K562 (cell line): ENCODE measurements around the gene SLC49A4. TPM values are rescaled to one million over a fixed set of nuclear protein-coding genes. Genes with fewer than 3 reads are reported as not detected.

Source experiments
- ATAC-seq: fragments of 200-7000 bp; cut with Tn5 transposase; 3 replicates; pipeline ENCODE4 v1.9.1; 2020; ENCODE audit warnings: moderate library complexity
- BruUV-seq: library from RNA; stranded (reverse); fragments of 400-500 nt; replicated peaks from 2 replicates; lab custom pipeline; 2021; lab: Mats Ljungman, UMichigan
- CTCF ChIA-PET: fragments of 300-600 bp; formaldehyde crosslinking; extraction: SDS; loops from one replicate; lab custom pipeline; 2021; ENCODE audit warnings: low intra/inter-chr PET ratio; lab: Yijun Ruan, JAX
- POLR2A ChIA-PET: fragments of 300-600, 350-650 bp; sonication (Branson Sonifier 250); formaldehyde crosslinking; extraction: SDS; loops from one replicate; lab custom pipeline; 2021; ENCODE audit warnings: antibody characterized with exemption, inconsistent platforms; lab: Yijun Ruan, JAX
- DNase-seq, 4 experiments: peaks; one replicate each; pipeline versions ENCODE4 v3.0.0 to v3.0.0-alpha.2; 2011 to 2018; ENCODE audit warnings: low spot score in 3 of 4, mixed read lengths in 3 of 4; ENCODE audit errors: extremely low read depth in 1 of 4
- FAIRE-seq: peaks from 2 replicates; lab custom pipeline; 2011; peaks lifted over from hg19 to GRCh38; lab: Jason Lieb, UNC
- H2AFZ ChIP-seq: 2 replicates; pipeline ENCODE4 v1.6.0; 2011; ENCODE audit warnings: low read depth, low read length, control low read depth, inconsistent platforms
- H3K27ac ChIP-seq: fragments of 200-600 bp; 3 replicates; pipeline ENCODE4 v1.8.0; 2011; ENCODE audit warnings: low read depth, mild to moderate bottlenecking, control low read depth, inconsistent platforms, low read length, moderate library complexity, mixed read lengths; ENCODE audit errors: extremely low read depth
- H3K27me3 ChIP-seq, 2 experiments: fragments of 300-600 bp in 1 of 2; 2 replicates in 1 of 2; 3 replicates in 1 of 2; pipeline versions ENCODE4 v1.6.0 to v1.8.0; 2011; ENCODE audit warnings: inconsistent platforms in 2 of 2, low read length in 2 of 2, mild to moderate bottlenecking in 1 of 2, mixed read lengths in 1 of 2, moderate library complexity in 1 of 2; ENCODE audit not compliant: control insufficient read depth in 2 of 2, insufficient read depth in 2 of 2
- H3K36me3 ChIP-seq: fragments of 300-600 bp; 3 replicates; pipeline ENCODE4 v1.8.0; 2011; ENCODE audit warnings: mild to moderate bottlenecking, low read length, inconsistent platforms; ENCODE audit not compliant: control insufficient read depth, insufficient read depth
- H3K4me1 ChIP-seq, 2 experiments: fragments of 200-600 bp in 1 of 2; replicated peaks in 1 of 2; 2 replicates in 1 of 2; 3 replicates in 1 of 2; pipeline versions ENCODE4 v1.5.1 to v1.8.0; 2011; ENCODE audit warnings: inconsistent platforms in 2 of 2, low read length in 2 of 2, mild to moderate bottlenecking in 1 of 2, mixed read lengths in 1 of 2, moderate library complexity in 1 of 2; ENCODE audit not compliant: control insufficient read depth in 2 of 2, insufficient read depth in 2 of 2
- H3K4me2 ChIP-seq: 2 replicates; pipeline ENCODE4 v1.6.1; 2011; ENCODE audit warnings: low read length, control low read depth, inconsistent platforms, mixed read lengths; ENCODE audit not compliant: insufficient read depth
- H3K4me3 ChIP-seq: fragments of 200-600 bp; sonication (generic), shearing (Covaris generic); 2 replicates; pipeline ENCODE4 v1.5.1; 2016; ENCODE audit warnings: control low read depth, inconsistent platforms
- H3K79me2 ChIP-seq: fragments of 200-600 bp; 3 replicates; pipeline ENCODE4 v1.8.0; 2011; ENCODE audit warnings: low read length, inconsistent platforms; ENCODE audit not compliant: control insufficient read depth, insufficient read depth
- H3K9ac ChIP-seq, 2 experiments: 2 replicates each; pipeline versions ENCODE4 v1.6.0 to v1.6.1; 2011; ENCODE audit warnings: low read depth in 2 of 2, low read length in 2 of 2, control low read depth in 1 of 2, inconsistent platforms in 1 of 2, mild to moderate bottlenecking in 1 of 2, mixed read lengths in 1 of 2; ENCODE audit not compliant: insufficient read depth in 1 of 2
- H3K9me1 ChIP-seq: one replicate; pipeline ENCODE4 v1.6.0; 2011; ENCODE audit warnings: inconsistent platforms, mild to moderate bottlenecking, low read length, moderate library complexity; ENCODE audit not compliant: control insufficient read depth, insufficient read depth
- H3K9me3 ChIP-seq: replicated peaks from 2 replicates; pipeline ENCODE4 v1.5.1; 2011; ENCODE audit warnings: low read depth, low read length, inconsistent platforms; ENCODE audit not compliant: control insufficient read depth, insufficient read depth
- H4K20me1 ChIP-seq: replicated peaks from 2 replicates; pipeline ENCODE4 v1.6.1; 2011; ENCODE audit warnings: low read length, inconsistent platforms, mixed read lengths; ENCODE audit not compliant: control insufficient read depth, insufficient read depth
- ELF1 ChIP-seq: fragments of 200-800 bp; sonication (Bioruptor generic); IDR thresholded peaks from 2 replicates; pipeline ENCODE4 v1.6.1; 2016; ENCODE audit warnings: missing genetic modification characterization, missing compliant biosample characterization
- ESRRB ChIP-seq: fragments of 250-450 bp; sonication (Bioruptor Pico); IDR thresholded peaks from 2 replicates; pipeline ENCODE4 v1.5.0; 2020; ENCODE audit warnings: mild to moderate bottlenecking, moderate library complexity, borderline replicate concordance
- MTF1 ChIP-seq: fragments of 250-450 bp; sonication (Bioruptor Pico); IDR thresholded peaks from 2 replicates; pipeline ENCODE4 v1.9.0; 2021; ENCODE audit warnings: moderate library complexity, mild to moderate bottlenecking, inconsistent platforms, borderline replicate concordance
- NCOA4 ChIP-seq: fragments of 450-650 bp; IDR thresholded peaks from 2 replicates; pipeline ENCODE4 v1.6.1; 2018; ENCODE audit warnings: mild to moderate bottlenecking; ENCODE audit not compliant: partially characterized antibody
- PRPF4 ChIP-seq: fragments of 200-400 bp; formaldehyde crosslinking; IDR thresholded peaks from one replicate; pipeline ENCODE4 v1.6.1; 2017; ENCODE audit warnings: low read length, low read depth, mild to moderate bottlenecking; ENCODE audit not compliant: insufficient read depth, poor library complexity, severe bottlenecking
- SMARCA4 ChIP-seq: fragments of 450-650 bp; IDR thresholded peaks from 2 replicates; pipeline ENCODE4 v1.6.1; 2016
- ZNF146 ChIP-seq: IDR thresholded peaks from one replicate; pipeline ENCODE4 v1.6.1; 2018; ENCODE audit warnings: missing compliant biosample characterization; ENCODE audit not compliant: unreplicated experiment
- WGBS: fragments of 100-300 bp; shearing (Covaris generic); methylation state at CpG from one replicate; pipeline ENCODE4 v1.1.6; 2016; ENCODE audit warnings: low coverage, mixed read lengths; ENCODE audit not compliant: insufficient coverage; ENCODE audit errors: missing lambda C conversion rate; 5-methylcytosine and 5-hydroxymethylcytosine counted together
- in situ Hi-C: fragments of 300-500 bp; cut with MboI; formaldehyde crosslinking; loops from 4 replicates; pipeline ENCODE4 v1.15.0; 2018; ENCODE audit warnings: inconsistent platforms, mixed read lengths
- intact Hi-C: fragments of 100-400 bp; cut with micrococcal nuclease; formaldehyde crosslinking; loops from 2 replicates; pipeline ENCODE4 v1.14.2; 2022
- polyA plus RNA-seq, 8 experiments: library from polyadenylated mRNA; depleted of rRNA in 4 of 8; stranded (reverse) in 5 of 8; unstranded in 3 of 8; fragments of >200 nt; fragmentation: Nextera tagmentation in 2 of 8; fragmentation: Illumina TruSeq in 1 of 8; extraction: Ambion mirVana in 2 of 8; extraction: Trizol in 1 of 8; gene quantifications; 2 replicates each; pipeline versions ENCODE4 v1.2.1 to v1.2.3, GENCODE V29; 2011 to 2014; ENCODE audit warnings: inconsistent platforms in 1 of 8, missing spikeins in 1 of 8
- total RNA-seq, 7 experiments: library from RNA; depleted of rRNA in 6 of 7; stranded (reverse); fragments of >200 nt in 6 of 7; fragmentation: Illumina TruSeq in 2 of 7; extraction: Trizol in 2 of 7; gene quantifications; 2 replicates each; pipeline versions ENCODE4 v1.2.1 to v1.2.3, GENCODE V29; 2011 to 2021; ENCODE audit warnings: low replicate concordance in 1 of 7
- TF ChIP-seq, protein P1 (sequence below): fragments of 250-450 bp; sonication (Bioruptor Pico); IDR thresholded peaks from 2 replicates; pipeline ENCODE4 v1.8.0; 2022; ENCODE audit warnings: inconsistent platforms
- TF ChIP-seq, protein P2 (sequence below): sonication (generic); formaldehyde crosslinking; IDR thresholded peaks from 2 replicates; pipeline ENCODE4 v1.8.0; 2022; ENCODE audit warnings: mild to moderate bottlenecking, missing genetic modification reagents
- TF ChIP-seq, protein P3 (sequence below): fragments of 250-450 bp; sonication (Bioruptor Pico); IDR thresholded peaks from 2 replicates; pipeline ENCODE4 v1.4.0; 2020; ENCODE audit warnings: mild to moderate bottlenecking, moderate library complexity

SLC49A4 gene
- total and polyA plus RNA-seq, 9 of the 15 experiments (the other 6 are each of a cell fraction or from before 2014, with no cell fraction given), result 0.15 to 1.3 (median 0.83) TPM

DNA sequence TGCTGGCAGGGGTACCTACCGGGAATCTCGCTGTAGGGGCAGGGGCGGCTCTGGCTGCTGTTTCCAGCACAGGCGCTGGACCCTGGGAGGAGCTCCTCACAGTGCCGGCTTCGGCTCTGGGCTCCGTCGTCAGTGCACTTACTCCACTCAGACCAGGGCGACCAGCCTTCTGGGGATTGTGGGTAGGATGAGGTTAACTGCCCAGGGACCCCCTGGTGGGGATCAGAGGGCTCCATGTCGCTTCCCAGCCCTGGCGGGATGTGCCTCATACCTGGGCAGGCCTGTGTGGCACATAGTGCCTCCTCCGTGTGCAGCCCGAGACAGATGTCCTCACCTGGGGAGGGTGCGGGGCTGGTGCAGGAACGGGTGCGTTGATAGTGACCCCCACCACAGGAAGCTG, 117.0 kb downstream of the SLC49A4 start (continued):
- TF ChIP-seq ZNF146 (CRISPR knock-in tag), result no peak
- TF ChIP-seq NCOA4, result no peak
- no peak for TF ChIP-seq PRPF4
- no peak for TF ChIP-seq SMARCA4
- TF ChIP-seq, protein P1, sequence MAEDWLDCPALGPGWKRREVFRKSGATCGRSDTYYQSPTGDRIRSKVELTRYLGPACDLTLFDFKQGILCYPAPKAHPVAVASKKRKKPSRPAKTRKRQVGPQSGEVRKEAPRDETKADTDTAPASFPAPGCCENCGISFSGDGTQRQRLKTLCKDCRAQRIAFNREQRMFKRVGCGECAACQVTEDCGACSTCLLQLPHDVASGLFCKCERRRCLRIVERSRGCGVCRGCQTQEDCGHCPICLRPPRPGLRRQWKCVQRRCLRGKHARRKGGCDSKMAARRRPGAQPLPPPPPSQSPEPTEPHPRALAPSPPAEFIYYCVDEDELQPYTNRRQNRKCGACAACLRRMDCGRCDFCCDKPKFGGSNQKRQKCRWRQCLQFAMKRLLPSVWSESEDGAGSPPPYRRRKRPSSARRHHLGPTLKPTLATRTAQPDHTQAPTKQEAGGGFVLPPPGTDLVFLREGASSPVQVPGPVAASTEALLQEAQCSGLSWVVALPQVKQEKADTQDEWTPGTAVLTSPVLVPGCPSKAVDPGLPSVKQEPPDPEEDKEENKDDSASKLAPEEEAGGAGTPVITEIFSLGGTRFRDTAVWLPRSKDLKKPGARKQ (CRISPR knock-in tag), result no peak
- no peak for TF ChIP-seq ESRRB (CRISPR knock-in tag)

DNA sequence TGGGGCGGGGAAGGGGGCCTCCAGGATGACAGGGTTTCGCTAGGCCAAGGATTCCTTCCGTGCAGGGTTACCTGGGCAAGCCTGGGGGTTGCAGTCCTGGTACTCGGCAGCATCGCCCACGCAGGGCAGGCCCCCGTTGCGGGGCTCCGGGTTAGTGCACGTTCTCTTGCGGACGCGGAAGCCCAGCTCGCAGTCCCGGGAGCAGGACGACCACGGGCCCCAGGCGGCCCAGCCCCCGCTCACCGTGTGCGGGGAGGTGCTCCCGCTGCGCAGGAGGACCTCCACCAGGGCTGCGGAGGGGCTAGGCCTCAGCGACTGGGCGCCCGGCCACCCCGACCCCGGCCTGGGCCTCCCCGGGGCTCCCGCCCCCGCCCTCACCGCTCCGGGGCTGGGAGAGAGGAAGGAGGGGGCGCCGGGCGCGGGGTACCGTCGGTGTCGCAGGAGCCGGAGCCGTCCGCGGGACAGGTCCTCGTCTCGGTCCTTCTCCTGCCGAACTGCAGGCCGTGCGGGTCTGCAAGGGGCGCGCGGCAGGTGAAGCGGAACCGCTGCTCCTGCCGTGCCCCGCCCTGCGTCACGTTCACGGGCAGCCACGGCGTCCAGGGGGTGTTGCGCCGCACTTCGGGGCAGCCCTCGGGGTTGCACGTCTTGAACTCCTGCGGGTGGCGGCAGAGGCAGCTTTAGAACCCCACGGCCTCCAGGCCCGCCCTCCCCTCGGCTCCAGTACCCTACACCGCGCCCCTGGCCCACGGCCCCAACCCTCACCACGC, 118.1 kb downstream of the SLC49A4 start:
- peaks cover 0 to 20% of the 10 kb centered on the region in 2 experiments; a peak in 2 of 5 replicates for H3K4me1 ChIP-seq
- ATAC-seq, result no peak
- H3K36me3 ChIP-seq, result no peaks in the 10 kb centered on the region
- no peak overlapping the region for H3K9ac ChIP-seq
- FAIRE-seq, result no peak
- H3K27ac ChIP-seq, result no peak overlapping the region
- no peaks in the 10 kb centered on the region for H3K9me1 ChIP-seq
- no peaks in the 10 kb centered on the region for H3K79me2 ChIP-seq
- TF ChIP-seq MTF1 (CRISPR knock-in tag) (no peak), ELF1 (no peak)
- TF ChIP-seq, protein P2, sequence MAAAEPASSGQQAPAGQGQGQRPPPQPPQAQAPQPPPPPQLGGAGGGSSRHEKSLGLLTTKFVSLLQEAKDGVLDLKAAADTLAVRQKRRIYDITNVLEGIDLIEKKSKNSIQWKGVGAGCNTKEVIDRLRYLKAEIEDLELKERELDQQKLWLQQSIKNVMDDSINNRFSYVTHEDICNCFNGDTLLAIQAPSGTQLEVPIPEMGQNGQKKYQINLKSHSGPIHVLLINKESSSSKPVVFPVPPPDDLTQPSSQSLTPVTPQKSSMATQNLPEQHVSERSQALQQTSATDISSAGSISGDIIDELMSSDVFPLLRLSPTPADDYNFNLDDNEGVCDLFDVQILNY (CRISPR knock-in tag), result no peak
- TF ChIP-seq, protein P3, sequence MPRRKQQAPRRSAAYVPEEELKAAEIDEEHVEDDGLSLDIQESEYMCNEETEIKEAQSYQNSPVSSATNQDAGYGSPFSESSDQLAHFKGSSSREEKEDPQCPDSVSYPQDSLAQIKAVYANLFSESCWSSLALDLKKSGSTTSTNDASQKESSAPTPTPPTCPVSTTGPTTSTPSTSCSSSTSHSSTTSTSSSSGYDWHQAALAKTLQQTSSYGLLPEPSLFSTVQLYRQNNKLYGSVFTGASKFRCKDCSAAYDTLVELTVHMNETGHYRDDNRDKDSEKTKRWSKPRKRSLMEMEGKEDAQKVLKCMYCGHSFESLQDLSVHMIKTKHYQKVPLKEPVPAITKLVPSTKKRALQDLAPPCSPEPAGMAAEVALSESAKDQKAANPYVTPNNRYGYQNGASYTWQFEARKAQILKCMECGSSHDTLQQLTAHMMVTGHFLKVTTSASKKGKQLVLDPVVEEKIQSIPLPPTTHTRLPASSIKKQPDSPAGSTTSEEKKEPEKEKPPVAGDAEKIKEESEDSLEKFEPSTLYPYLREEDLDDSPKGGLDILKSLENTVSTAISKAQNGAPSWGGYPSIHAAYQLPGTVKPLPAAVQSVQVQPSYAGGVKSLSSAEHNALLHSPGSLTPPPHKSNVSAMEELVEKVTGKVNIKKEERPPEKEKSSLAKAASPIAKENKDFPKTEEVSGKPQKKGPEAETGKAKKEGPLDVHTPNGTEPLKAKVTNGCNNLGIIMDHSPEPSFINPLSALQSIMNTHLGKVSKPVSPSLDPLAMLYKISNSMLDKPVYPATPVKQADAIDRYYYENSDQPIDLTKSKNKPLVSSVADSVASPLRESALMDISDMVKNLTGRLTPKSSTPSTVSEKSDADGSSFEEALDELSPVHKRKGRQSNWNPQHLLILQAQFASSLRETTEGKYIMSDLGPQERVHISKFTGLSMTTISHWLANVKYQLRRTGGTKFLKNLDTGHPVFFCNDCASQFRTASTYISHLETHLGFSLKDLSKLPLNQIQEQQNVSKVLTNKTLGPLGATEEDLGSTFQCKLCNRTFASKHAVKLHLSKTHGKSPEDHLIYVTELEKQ (CRISPR knock-in tag), result no peak
- ChIA-PET CTCF (no interaction called here), POLR2A (no interaction called here)
- no peak overlapping the region for H3K4me3 ChIP-seq
- intact Hi-C loops (no loop called here), in situ Hi-C loops (no loop called here)
- H4K20me1 ChIP-seq, result no peaks in the 10 kb centered on the region
- no peak overlapping the region for H2AFZ ChIP-seq
- WGBS, result 31% methylated on average over 5 of the region's 76 CpGs
- no peaks in the 10 kb centered on the region for H3K9me3 ChIP-seq
- H3K4me2 ChIP-seq, result no peak overlapping the region
- no TSS peak for BruUV-seq
- DNase-seq, result no peak
- peaks cover 12 to 61% of the 10 kb centered on the region in 2 experiments; a peak in 4 of 5 replicates for H3K27me3 ChIP-seq
